Measurements from ENCODE around the gene DEPDC1B.

DNA sequence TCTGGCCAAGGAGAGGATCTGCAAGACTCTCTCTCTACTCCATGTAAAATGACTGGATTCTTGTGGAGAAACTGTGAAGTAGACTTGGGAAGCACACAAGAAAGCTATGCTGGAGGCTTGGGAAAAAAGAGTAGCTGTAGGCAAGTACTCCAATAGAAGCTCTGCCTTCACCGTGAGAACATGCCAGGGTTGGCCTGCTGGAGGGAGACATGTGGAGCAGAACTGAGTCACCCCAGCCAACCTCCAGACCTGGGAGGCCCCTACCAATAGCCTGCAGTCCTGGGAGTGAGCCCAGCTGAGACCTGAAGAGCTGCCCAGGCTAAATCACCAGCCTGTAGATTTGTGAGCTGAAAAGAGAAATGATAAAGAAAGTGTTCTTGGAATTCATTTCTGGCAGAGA lies 66.6 kb downstream of the DEPDC1B start:
- TF ChIP-seq CTCF (conservative IDR thresholded peaks at IDR 0.05) (no peak), EZH2 (IDR thresholded peaks at IDR 0.05; ENCODE audit: low read depth) (no peak)
